Naive thymus-derived CD4-positive, alpha-beta T cell (primary cell): ENCODE measurements around the gene LRRC58. TPM values are rescaled to one million over a fixed set of nuclear protein-coding genes. Genes with fewer than 3 reads are reported as not detected.

Experiments used
- ATAC-seq: fragments of 150-1000 bp; cut with Tn5 transposase; 2 replicates; pipeline ENCODE4 v1.10.0; 2021; ENCODE audit warnings: mild to moderate bottlenecking, moderate library complexity
- CTCF ChIA-PET: fragments of 350-600 bp; sonication (Branson Sonifier 250); formaldehyde crosslinking; loops from one replicate; lab custom pipeline; 2021; ENCODE audit warnings: antibody characterized with exemption; lab: Charles Lee
- POLR2A ChIA-PET: fragments of 350-600 bp; sonication (Branson Sonifier 250); formaldehyde crosslinking; loops from one replicate; lab custom pipeline; 2021; ENCODE audit warnings: antibody characterized with exemption, inconsistent platforms; lab: Charles Lee
- DNase-seq, 9 donors: peaks; one replicate each; pipeline versions ENCODE4 v3.0.0 to v3.0.0-alpha.2; 2020 to 2022; ENCODE audit warnings: mixed read lengths in 1 of 9
- H3K27ac ChIP-seq: one replicate; pipeline ENCODE4 v1.7.0; 2013; ENCODE audit warnings: mild to moderate bottlenecking, low read depth, low read length, moderate library complexity
- H3K27me3 ChIP-seq, 2 donors: one replicate each; pipeline ENCODE4 v1.7.0; 2013; ENCODE audit warnings: low read length in 2 of 2, mild to moderate bottlenecking in 2 of 2, moderate library complexity in 2 of 2; ENCODE audit not compliant: control insufficient read depth in 2 of 2, insufficient read depth in 2 of 2
- H3K36me3 ChIP-seq, 3 experiments: 1 replicate in 2 of 3; 2 replicates in 1 of 3; pipeline ENCODE4 v1.7.0; 2013; ENCODE audit warnings: low read length in 3 of 3, mild to moderate bottlenecking in 3 of 3, moderate library complexity in 1 of 3; ENCODE audit not compliant: insufficient read depth in 3 of 3, control insufficient read depth in 2 of 3
- H3K4me1 ChIP-seq, 2 donors: one replicate each; pipeline ENCODE4 v1.7.0; 2013; ENCODE audit warnings: low read length in 2 of 2, mild to moderate bottlenecking in 2 of 2, moderate library complexity in 1 of 2; ENCODE audit not compliant: control insufficient read depth in 2 of 2, insufficient read depth in 2 of 2
- H3K4me3 ChIP-seq: 2 replicates; pipeline ENCODE4 v1.7.0; 2013; ENCODE audit warnings: mild to moderate bottlenecking, low read length
- H3K9me3 ChIP-seq, 3 experiments: 1 replicate in 2 of 3; 2 replicates in 1 of 3; pipeline ENCODE4 v1.7.0; 2013; ENCODE audit warnings: low read length in 3 of 3; ENCODE audit not compliant: control insufficient read depth in 2 of 3
- H3K27ac Mint-ChIP-seq, 9 donors: one replicate each; pipeline ENCODE4 v1.8.0; 2020 to 2022; ENCODE audit warnings: mixed read lengths in 9 of 9, mild to moderate bottlenecking in 8 of 9, moderate library complexity in 5 of 9, inconsistent platforms in 2 of 9
- H3K27me3 Mint-ChIP-seq, 5 donors: one replicate each; pipeline ENCODE4 v1.8.0; 2021 to 2022; ENCODE audit warnings: mixed read lengths in 5 of 5, mild to moderate bottlenecking in 1 of 5
- H3K36me3 Mint-ChIP-seq, 5 donors: one replicate each; pipeline ENCODE4 v1.8.0; 2020 to 2022; ENCODE audit warnings: mixed read lengths in 5 of 5, mild to moderate bottlenecking in 3 of 5, inconsistent platforms in 1 of 5
- H3K4me1 Mint-ChIP-seq, 7 donors: one replicate each; pipeline ENCODE4 v1.8.0; 2020 to 2022; ENCODE audit warnings: mixed read lengths in 7 of 7, mild to moderate bottlenecking in 3 of 7, inconsistent platforms in 1 of 7
- H3K4me3 Mint-ChIP-seq, 10 donors: one replicate each; pipeline ENCODE4 v1.8.0; 2020 to 2022; ENCODE audit warnings: mild to moderate bottlenecking in 10 of 10, mixed read lengths in 10 of 10, moderate library complexity in 6 of 10, inconsistent platforms in 2 of 10
- H3K9me3 Mint-ChIP-seq, 11 donors: one replicate each; pipeline ENCODE4 v1.8.0; 2020 to 2022; ENCODE audit warnings: mixed read lengths in 11 of 11, mild to moderate bottlenecking in 4 of 11, inconsistent platforms in 1 of 11, moderate library complexity in 1 of 11
- intact Hi-C, 2 donors: fragments of 100-400 bp; cut with micrococcal nuclease; formaldehyde crosslinking; loops; one replicate each; pipeline ENCODE4 v1.15.1; 2023
- polyA plus RNA-seq, 2 donors: library from polyadenylated mRNA; unstranded; fragments of 300-500 nt; fragmentation: Illumina TruSeq; gene quantifications; one replicate each; pipeline ENCODE4 v1.2.3, GENCODE V29; 2021
- total RNA-seq, 6 experiments: library from RNA in 5 of 6; stranded (reverse) in 5 of 6; gene quantifications; 1 replicate in 5 of 6; 2 replicates in 1 of 6; pipeline ENCODE4 v1.2.3 and lab custom pipeline; 2021 to 2026

The LRRC58 gene
- 10 to 100 TPM; 12.3 to 24.1 (median 20.8) TPM for total RNA-seq
- polyA plus RNA-seq: 10 to 100 TPM in 1 of 2 donors, 1 to 10 TPM in 1; 8.1 to 10.5 TPM
- 45.9 reads per million, percentile 69 among the genes with 10 or more reads in this experiment for total RNA-seq (lab: John Stamatoyannopoulos, UW)

- H3K4me3 Mint-ChIP-seq: peak within 1 kb of the TSS; percentile 85 to 96 (median 94)
- Histone ChIP-seq H3K4me1 (peaks cover 20 to 26% of the 10 kb centered on the region in 2 donors), H3K27me3 (no peaks in the 10 kb centered on the region), H3K4me3 (peak within 1 kb of the TSS; percentile 91), H3K9me3 (no peaks in the 10 kb centered on the region), H3K27ac (peak within 1 kb of the TSS; percentile 76), H3K36me3 (peaks cover 0 to 3% (median 0%) of the 10 kb centered on the region in 3 experiments)
- H3K4me1 Mint-ChIP-seq: peaks cover 39 to 54% (median 47%) of the 10 kb centered on the region in 7 donors
- ChIA-PET CTCF (interaction anchor here (0.5 to 3.2 kb wide), 5 partner anchors 11 to 456 kb away, joined by 3 to 10 read pairs (median 3); no protein-coding TSS in a partner anchor), POLR2A (interaction anchor here (0.6 to 2.7 kb wide), 17 partner anchors 13 to 1533 kb away, joined by 3 to 29 read pairs (median 5); partner anchors contain the start of genes COX17, GSK3B, GTF2E1 and NDUFB4)
- peaks cover 0 to 12% (median 6%) of the 10 kb centered on the region in 5 donors for H3K36me3 Mint-ChIP-seq
- H3K27me3 Mint-ChIP-seq: peaks cover 0 to 29% (median 0%) of the 10 kb centered on the region in 5 donors
- DNase-seq (peak; percentile 85 to 95 (median 94)), ATAC-seq (peak; percentile 95)
- peak within 1 kb of the TSS; percentile 87 to 97 (median 93) for H3K27ac Mint-ChIP-seq
- no peaks in the 10 kb centered on the region for H3K9me3 Mint-ChIP-seq
- intact Hi-C loops: loop anchor here (1.0 to 10.0 kb wide), 17 partner anchors 13 to 1486 kb away; partner anchors contain the start of genes GTF2E1 (in 2 of the 2), NDUFB4 (in 2 of the 2), RABL3 (in 2 of the 2) and CFAP91 (in 1 of the 2)
These were observed at the start of gene LRRC58 for GRCh38 chr3:120348991-120349854. TSS of gene LRRC58 (minus strand) at chr3:120349354. CDS start at chr3:120349243, 111 bp downstream.

- no peaks in the 10 kb centered on the region for H3K4me1 ChIP-seq
- intact Hi-C loops: no loop called here
- H3K27me3 ChIP-seq: no peaks in the 10 kb centered on the region
- H3K9me3 ChIP-seq: no peaks in the 10 kb centered on the region
- ATAC-seq: no peak
- no peak for DNase-seq
- H3K27me3 Mint-ChIP-seq: peaks cover 0 to 4% (median 2%) of the 10 kb centered on the region in 5 donors
- no peak overlapping the region for H3K4me3 Mint-ChIP-seq
- no peaks in the 10 kb centered on the region for H3K36me3 Mint-ChIP-seq
- no peaks in the 10 kb centered on the region for H3K36me3 ChIP-seq
- H3K9me3 Mint-ChIP-seq: no peaks in the 10 kb centered on the region
- H3K4me3 ChIP-seq: no peak overlapping the region
- H3K27ac ChIP-seq: no peak overlapping the region
- POLR2A ChIA-PET: no interaction called here
- CTCF ChIA-PET: no interaction called here
- H3K4me1 Mint-ChIP-seq: no peaks in the 10 kb centered on the region
- no peak overlapping the region for H3K27ac Mint-ChIP-seq
These were observed 47.3 kb upstream of the LRRC58 start for GRCh38 chr3:120396469-120396868.

DNA sequence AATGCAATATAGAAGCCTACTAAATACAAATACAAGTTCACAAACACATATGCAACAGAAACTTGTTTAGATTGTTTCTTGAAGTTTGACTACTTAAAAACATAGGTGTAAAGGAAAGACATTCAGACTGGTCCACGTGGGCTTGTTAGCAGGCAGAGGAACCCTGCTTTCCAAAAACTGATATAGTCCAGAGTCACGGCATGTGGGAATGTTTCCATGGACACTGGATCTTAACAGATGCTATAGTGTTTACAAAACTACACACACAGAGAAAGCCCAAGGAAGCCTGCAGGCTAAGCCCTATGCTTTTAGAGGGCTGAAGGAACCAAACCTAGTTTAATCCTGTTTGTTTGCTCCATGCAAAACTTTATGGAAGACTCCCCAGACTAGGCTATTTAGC is 45.2 kb upstream of the LRRC58 start:
- Histone ChIP-seq H3K4me3 (no peak overlapping the region), H3K9me3 (no peaks in the 10 kb centered on the region), H3K36me3 (no peaks in the 10 kb centered on the region), H3K27ac (no peak overlapping the region), H3K27me3 (no peaks in the 10 kb centered on the region), H3K4me1 (no peaks in the 10 kb centered on the region)
- Mint-ChIP-seq H3K4me3 (no peak overlapping the region), H3K4me1 (no peaks in the 10 kb centered on the region), H3K9me3 (no peaks in the 10 kb centered on the region), H3K27me3 (peaks cover 0 to 4% (median 2%) of the 10 kb centered on the region in 5 donors), H3K27ac (no peak overlapping the region), H3K36me3 (no peaks in the 10 kb centered on the region)
- DNase-seq (no peak), ATAC-seq (no peak)
- intact Hi-C loops: no loop called here
- ChIA-PET POLR2A (no interaction called here), CTCF (interaction anchor here (0.6 kb wide), 1 partner anchor 700 kb away, joined by 3 read pairs; no protein-coding TSS in a partner anchor)

DNA sequence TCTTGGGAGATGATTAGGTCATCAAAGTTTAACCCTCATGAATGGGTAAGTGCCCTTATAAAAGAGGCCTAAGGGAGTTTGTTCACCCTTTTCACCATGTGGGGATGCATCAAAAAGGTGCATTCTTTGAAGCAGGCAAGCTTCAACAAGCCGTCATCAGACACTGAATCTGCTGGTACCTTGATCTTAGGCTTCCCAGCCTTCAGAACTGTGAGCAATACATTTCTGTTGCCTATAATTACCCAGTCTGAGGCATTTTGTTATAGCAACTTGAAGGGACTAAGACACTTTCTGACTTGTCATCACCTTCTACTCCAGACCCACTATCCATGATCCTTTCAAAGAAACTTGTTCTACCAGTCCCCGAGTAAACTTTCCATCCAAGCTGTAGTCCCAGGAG is 44.6 kb upstream of the LRRC58 start:
- no peak for ATAC-seq
- no peak overlapping the region for H3K27ac ChIP-seq
- POLR2A ChIA-PET: no interaction called here
- Mint-ChIP-seq H3K4me3 (no peak overlapping the region), H3K36me3 (no peaks in the 10 kb centered on the region), H3K27me3 (peaks cover 0 to 4% (median 2%) of the 10 kb centered on the region in 5 donors), H3K4me1 (no peaks in the 10 kb centered on the region), H3K9me3 (no peaks in the 10 kb centered on the region), H3K27ac (no peak overlapping the region)
- H3K4me1 ChIP-seq: no peaks in the 10 kb centered on the region
- DNase-seq: no peak
- no peak overlapping the region for H3K4me3 ChIP-seq
- CTCF ChIA-PET: interaction anchor here (0.6 kb wide), 1 partner anchor 700 kb away, joined by 3 read pairs; no protein-coding TSS in a partner anchor
- intact Hi-C loops: no loop called here
- no peaks in the 10 kb centered on the region for H3K9me3 ChIP-seq
- no peaks in the 10 kb centered on the region for H3K27me3 ChIP-seq
- H3K36me3 ChIP-seq: no peaks in the 10 kb centered on the region

DNA sequence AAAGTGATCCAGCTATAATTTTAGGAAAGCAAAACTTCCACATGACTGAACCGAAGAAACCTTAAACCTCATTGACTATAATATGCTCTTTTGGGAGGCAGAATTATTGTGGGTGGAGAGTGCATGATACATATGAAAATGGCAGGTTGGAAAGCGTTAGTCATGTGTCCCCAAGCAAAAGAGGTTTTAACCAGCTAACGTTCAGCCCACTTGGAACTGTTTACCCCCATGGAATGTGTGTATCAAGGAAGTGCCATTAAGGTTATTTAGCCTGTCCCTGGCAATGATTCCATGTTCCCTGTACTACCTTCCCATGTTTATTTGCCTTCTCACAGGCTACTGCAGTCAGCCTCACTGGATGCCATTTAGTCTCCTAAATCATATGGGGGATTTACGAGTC is 44.1 kb upstream of the LRRC58 start:
- Mint-ChIP-seq H3K9me3 (no peaks in the 10 kb centered on the region), H3K27ac (no peak overlapping the region), H3K4me1 (no peaks in the 10 kb centered on the region), H3K4me3 (no peak overlapping the region), H3K27me3 (peaks cover 0 to 4% (median 2%) of the 10 kb centered on the region in 5 donors), H3K36me3 (no peaks in the 10 kb centered on the region)
- Histone ChIP-seq H3K27me3 (no peaks in the 10 kb centered on the region), H3K27ac (no peak overlapping the region), H3K4me3 (no peak overlapping the region), H3K36me3 (no peaks in the 10 kb centered on the region), H3K9me3 (no peaks in the 10 kb centered on the region), H3K4me1 (no peaks in the 10 kb centered on the region)
- ChIA-PET POLR2A (no interaction called here), CTCF (interaction anchor here (1.0 kb wide), 1 partner anchor 24 kb away, joined by 4 read pairs; no protein-coding TSS in a partner anchor)
- DNase-seq (no peak), ATAC-seq (no peak)
- intact Hi-C loops: no loop called here

DNA sequence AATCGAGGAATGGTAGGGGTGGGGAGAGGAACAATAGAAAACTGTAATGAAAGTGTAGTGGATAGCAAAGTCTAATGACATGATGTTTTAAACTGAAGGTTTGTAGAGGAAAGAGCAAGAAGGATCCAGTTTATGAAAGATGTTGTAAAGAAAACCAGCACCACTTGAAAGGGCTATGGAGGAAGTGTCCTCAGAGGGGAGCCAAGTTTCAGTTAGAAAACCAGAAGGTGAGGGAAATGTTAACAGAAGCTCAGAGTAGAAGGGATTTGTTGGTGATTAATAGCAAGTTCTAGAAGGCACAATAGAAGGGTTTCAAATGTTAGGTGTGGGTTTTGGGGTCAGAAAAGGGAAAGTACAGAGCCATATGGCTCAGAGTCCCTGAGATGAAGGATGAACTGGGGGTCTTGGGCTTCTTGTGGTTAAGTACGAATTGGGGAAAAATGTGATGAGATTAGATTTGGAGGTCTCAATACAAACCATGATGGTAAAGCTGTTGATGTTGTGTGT is 33.8 kb upstream of the LRRC58 start:
- Mint-ChIP-seq H3K27me3 (peaks cover 0 to 12% (median 9%) of the 10 kb centered on the region in 5 donors), H3K4me1 (no peaks in the 10 kb centered on the region), H3K9me3 (peaks cover 0 to 6% (median 0%) of the 10 kb centered on the region in 11 donors), H3K36me3 (peaks cover 0 to 5% (median 0%) of the 10 kb centered on the region in 5 donors), H3K4me3 (no peak overlapping the region), H3K27ac (no peak overlapping the region)
- no peaks in the 10 kb centered on the region for H3K9me3 ChIP-seq
- ChIA-PET CTCF (no interaction called here), POLR2A (no interaction called here)
- intact Hi-C loops: no loop called here
- H3K4me1 ChIP-seq: no peaks in the 10 kb centered on the region
- H3K27ac ChIP-seq: no peak overlapping the region
- H3K36me3 ChIP-seq: no peaks in the 10 kb centered on the region
- ATAC-seq (no peak), DNase-seq (no peak)
- H3K27me3 ChIP-seq: no peaks in the 10 kb centered on the region
- H3K4me3 ChIP-seq: no peak overlapping the region
